NCI-H1092 treated with DMSO at 0.1 percent for 48 hours (cell line): ENCODE data around the gene SFTPA2.
"Not testable (repeated sequence)": the region's sequence is repeated elsewhere in the genome, so short reads cannot be mapped to it uniquely, and the experiment has no call there.

Experiments used
- DNase-seq: peaks from one replicate; lab custom pipeline; 2025; lab: John Stamatoyannopoulos, UW

The SFTPA2 gene

DNA sequence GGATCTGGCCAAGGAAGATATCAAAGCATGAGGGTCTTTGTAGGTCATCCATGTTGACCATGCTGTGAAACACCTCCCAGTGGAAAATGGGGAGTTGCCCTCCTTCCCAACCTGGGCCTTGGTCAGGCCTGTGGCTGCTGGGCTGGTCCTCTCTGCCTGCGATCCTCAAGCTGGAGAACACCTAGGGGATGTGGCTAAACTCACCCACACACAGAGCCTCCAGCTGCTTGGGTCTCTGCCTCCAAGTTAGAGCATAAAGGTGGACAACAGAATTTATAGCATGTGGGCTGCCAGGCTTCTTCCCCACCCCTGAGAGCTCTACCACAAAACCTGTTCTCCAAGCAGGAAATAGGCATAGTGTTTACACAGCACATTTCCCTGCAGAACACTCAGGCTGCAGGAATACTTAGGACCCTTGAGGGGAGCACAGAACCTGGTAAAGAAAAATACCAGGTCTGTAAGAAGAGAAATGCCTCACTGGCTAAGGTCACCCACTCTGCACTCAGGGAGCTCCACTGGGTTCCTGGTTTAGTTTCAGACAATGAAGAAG lies at the start of gene SFTPA2:
Gene SFTPA2, minus strand, starts transcription at position 248 of the 550 bp plus-strand sequence. CDS start 924 bp downstream, outside the sequence.
- DNase-seq = no peak

GRCh38 chr10:79608505-79609375 lies 48.5 kb upstream of the SFTPA2 start:
- no peak for DNase-seq

DNA sequence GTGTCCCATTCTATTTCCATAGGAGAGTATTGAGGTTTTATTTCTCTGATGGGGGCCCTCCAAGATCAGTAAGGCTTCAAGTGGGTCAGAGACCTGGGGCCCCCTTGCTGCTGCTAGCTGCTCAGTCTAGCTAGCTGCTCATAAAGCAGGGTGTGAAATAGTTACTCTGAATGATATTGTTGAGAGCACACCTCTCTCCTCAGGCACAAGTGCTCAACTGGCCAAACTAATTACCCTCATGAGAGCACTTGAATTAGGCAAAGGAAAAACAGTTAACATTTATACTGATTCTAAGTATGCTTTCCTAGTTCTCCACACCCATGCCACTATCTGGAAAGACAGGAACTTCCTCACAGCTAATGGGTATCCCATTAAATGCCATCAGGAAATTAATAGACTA lies 45.1 kb upstream of the SFTPA2 start:
- DNase-seq = no peak

DNA sequence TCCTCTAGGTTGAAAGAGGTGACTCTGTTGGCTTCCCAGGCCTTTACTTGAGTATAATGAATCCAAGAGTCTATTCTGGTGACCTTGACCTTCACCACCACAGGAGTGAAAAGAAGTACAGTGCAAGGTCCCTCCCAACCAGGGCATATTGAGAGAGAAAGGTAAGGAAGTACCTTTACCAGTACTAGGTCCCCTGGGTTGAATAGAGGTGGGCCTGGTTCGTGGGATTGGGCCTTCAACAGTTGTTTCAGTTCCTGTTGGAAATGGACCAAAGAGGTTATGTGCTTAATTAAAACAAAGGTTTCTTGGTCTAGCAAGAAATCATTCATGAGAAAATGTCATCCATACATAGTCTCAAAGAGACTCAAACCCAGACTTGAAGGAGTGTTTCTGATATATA lies 44.1 kb upstream of the SFTPA2 start:
- DNase-seq = no peak

DNA sequence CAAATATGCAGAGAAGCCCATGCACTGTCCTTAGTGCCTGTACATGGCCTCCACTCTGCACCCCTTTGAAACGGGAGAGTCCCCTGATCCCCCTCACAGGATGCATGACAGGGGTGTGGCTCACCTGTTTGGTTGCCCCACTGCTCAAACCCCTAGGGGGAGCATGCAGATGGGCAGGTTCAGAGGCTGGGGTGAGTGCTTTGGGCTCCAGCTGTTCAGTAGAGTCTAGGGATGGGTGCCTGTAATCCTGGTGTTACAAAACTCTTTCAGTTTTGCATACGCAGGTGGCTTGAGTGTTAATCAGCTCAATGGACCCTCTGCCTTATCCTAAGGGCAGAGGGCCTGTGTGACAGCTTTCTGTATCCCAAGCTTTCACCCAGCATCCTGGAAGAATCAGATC lies 42.7 kb upstream of the SFTPA2 start:
- DNase-seq = no peak

DNA sequence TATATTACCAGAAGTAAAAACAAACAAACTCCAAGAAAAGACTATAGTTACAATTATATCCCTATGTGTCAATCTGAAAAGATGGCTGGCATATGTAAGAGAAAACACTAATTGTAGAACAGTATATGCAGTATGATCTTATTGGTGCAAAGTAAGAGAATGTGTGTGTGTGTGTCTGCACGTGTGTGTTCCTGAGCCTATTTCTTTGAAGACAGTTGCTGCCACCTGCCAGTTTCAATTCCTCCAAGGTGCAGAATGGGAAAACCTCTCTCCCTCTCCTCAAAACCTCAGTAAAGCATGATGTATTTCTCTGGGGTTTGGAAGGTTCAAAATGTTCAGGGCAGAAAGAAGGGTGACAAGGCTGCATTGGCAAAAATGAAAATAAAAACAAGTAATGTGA lies 41.7 kb upstream of the SFTPA2 start:
- DNase-seq = no peak

- DNase-seq = not testable (repeated sequence)
Measured at GRCh38 chr10:79599644-79600043, 39.4 kb upstream of the SFTPA2 start.

DNA sequence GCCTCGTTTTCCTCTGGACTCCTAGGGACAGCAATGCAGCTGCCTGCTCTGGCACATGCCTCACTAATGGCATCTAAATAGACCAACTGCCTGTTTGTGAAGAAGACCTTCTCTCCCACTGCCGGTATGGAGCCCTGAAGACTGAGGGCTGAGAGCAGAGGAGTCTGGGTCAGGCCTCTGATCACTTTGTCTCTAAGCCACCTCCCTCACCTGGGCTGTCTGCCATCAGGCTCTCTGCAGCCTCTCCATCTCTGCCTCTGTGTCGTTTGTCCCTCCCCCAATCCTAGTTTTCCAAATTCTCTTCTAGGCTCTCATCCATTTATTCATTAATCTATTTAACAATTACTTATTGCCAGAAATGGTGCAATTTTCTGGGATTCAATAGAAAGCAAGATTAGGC lies 35.3 kb upstream of the SFTPA2 start:
- DNase-seq = no peak

- DNase-seq = not testable (repeated sequence)
Measured at GRCh38 chr10:79594565-79594964, 34.4 kb upstream of the SFTPA2 start.

- no peak for DNase-seq
Measured at GRCh38 chr10:79593377-79593776, 33.2 kb upstream of the SFTPA2 start.

- no peak for DNase-seq
Measured at GRCh38 chr10:79588800-79589199, 28.6 kb upstream of the SFTPA2 start.

DNA sequence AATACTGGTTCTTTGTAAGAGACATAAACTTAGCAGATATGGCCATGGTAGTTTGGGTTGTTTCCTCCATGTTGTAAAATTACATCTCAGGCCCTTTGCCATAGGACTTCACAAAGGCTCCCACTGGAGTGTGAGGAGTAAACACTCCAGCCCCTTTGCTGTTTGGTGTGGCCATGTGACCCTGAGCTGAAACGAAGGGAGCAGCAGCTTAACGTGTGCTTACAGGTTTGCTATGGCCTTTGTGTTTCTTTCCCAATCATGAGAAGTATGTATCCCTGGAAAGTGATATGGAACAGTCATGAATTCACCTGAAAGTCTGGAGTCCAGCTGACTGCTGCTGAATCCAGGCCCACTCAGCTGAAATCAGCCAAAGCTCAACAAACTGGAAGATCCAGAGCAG lies 26.7 kb upstream of the SFTPA2 start:
- no peak for DNase-seq

DNA sequence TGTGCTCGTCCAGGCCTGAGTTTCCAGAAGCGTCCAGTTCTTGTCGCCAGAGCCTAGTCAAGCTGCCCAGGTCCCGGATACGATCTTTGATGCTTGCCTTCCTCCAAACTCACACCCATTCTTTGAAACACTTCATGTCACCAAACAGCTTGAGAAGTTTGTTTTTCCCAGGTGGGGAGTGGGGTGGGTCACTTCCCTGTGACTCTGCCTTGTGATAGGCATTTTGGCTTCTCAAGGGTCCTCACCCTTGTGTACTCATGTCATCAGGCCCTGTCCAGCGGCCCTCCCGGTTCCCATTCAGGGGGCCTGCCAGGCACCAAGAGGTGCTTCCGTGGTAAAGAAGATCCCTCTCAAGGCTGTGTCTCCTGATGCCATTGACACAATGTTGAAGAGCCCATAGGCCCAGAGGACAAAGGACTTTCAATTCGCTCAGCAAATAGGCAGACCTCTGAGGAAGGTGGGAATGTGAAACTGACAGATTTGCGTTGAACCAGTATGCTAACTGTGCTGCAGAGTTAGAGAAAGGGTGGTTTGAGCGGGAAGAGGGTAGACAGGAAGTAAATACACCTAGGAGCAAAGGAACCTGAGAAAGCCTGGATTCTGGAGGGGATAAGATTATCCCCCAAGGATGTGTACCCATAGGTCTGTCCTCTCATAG lies 25.8 kb upstream of the SFTPA2 start:
- no peak for DNase-seq

GRCh38 chr10:79583488-79584024 lies 23.3 kb upstream of the SFTPA2 start:
- no peak for DNase-seq

DNA sequence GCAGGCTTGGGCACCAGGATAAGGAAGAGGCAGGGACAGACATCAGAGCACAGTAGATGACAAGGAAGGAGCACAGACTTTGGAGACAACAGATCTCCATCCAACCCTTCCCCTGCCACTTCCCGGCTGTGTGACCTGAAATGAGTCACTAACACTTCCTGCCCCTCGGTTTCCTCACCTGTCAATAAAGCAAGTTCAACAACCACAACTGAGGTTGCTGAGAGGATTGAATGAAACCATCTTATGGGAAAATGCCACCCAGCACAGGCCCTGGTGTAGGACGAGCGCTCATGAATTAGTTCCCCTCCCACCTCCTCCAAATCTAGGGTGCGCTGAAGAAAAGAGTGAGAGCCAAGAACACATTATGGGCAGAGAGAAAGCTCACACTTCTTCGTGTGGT lies 22.7 kb upstream of the SFTPA2 start:
- not testable (repeated sequence) for DNase-seq

GRCh38 chr10:79582096-79582495 lies 21.9 kb upstream of the SFTPA2 start:
- no peak for DNase-seq

- DNase-seq = no peak
Measured at GRCh38 chr10:79581044-79581443, 20.8 kb upstream of the SFTPA2 start.

- no peak for DNase-seq
Measured at GRCh38 chr10:79579361-79579760, 19.2 kb upstream of the SFTPA2 start.

- not testable (repeated sequence) for DNase-seq
Measured at GRCh38 chr10:79570624-79571023, 10.4 kb upstream of the SFTPA2 start.

GRCh38 chr10:79563426-79563825 lies 3.2 kb upstream of the SFTPA2 start:
- no peak for DNase-seq

DNA sequence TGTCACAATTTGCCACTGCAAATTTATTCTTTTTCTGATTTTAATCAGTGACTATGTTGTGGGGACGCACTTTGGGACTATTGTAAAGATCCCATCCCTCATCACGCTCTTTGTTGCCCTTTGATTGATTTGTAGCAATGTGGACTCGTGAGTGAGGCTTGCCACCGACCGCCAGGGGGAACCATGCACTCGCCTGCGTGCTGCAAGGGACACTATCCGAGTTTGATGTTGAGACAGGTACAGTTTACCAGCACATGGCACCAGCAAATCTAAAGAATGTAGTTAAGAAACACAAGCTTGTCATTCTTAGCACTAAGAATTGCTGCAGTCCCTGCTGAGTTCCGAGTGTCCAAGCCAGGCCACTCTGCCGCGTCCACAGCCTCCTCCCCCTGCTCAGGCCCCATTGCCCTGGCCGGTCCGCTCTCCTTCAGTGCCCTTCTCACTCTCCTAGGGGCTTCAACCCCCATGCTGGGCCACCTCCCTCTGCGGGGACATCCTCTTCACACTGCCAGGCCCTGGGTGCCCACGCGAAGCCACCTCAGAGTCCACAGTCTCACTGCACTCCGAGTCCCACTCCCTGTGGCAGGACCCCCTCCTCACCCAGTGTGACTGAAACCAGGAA lies 2.0 kb upstream of the SFTPA2 start:
- DNase-seq = peak; percentile 11

- DNase-seq = no peak
Measured at GRCh38 chr10:79561257-79561656, 1.1 kb upstream of the SFTPA2 start.
